NOMO-1 treated with DMSO at 0.1 percent for 48 hours (cell line): ENCODE measurements around the gene ANXA9.
A peak's percentile ranks its signal among the peaks of the same experiment; 100 is the strongest.

ENCODE experiments used
- DNase-seq: peaks from one replicate; lab custom pipeline; 2025; ENCODE audit not compliant: unreplicated experiment; lab: John Stamatoyannopoulos, UW

Gene ANXA9

GRCh38 chr1:150981805-150982712, at the start of gene ANXA9:
TSS of gene ANXA9 (plus strand) at chr1:150982292. CDS start at chr1:150983106, 814 bp downstream.
- DNase-seq = no peak

GRCh38 chr1:150944856-150945255, 37.2 kb upstream of the ANXA9 start:
- no peak for DNase-seq

- DNase-seq = no peak
These were observed 27.4 kb upstream of the ANXA9 start for GRCh38 chr1:150954708-150955107.

- DNase-seq = no peak
These were observed 26.8 kb upstream of the ANXA9 start for GRCh38 chr1:150955280-150955679.

GRCh38 chr1:150957666-150958065, 24.4 kb upstream of the ANXA9 start:
- no peak for DNase-seq

GRCh38 chr1:150960646-150961045, 21.4 kb upstream of the ANXA9 start:
- no peak for DNase-seq

GRCh38 chr1:150961756-150962155, 20.3 kb upstream of the ANXA9 start:
- DNase-seq = no peak

GRCh38 chr1:150963321-150964163, 18.6 kb upstream of the ANXA9 start:
- DNase-seq = no peak

- no peak for DNase-seq
These were observed 18.0 kb upstream of the ANXA9 start for GRCh38 chr1:150964164-150964489.

GRCh38 chr1:150965605-150966004, 16.5 kb upstream of the ANXA9 start:
- DNase-seq = no peak

GRCh38 chr1:150966011-150966410, 16.1 kb upstream of the ANXA9 start:
- DNase-seq = no peak

- DNase-seq = no peak
These were observed 14.2 kb upstream of the ANXA9 start for GRCh38 chr1:150967936-150968335.

GRCh38 chr1:150968491-150968890, 13.6 kb upstream of the ANXA9 start:
- DNase-seq = no peak

GRCh38 chr1:150969626-150970025, 12.5 kb upstream of the ANXA9 start:
- DNase-seq = no peak

GRCh38 chr1:150970808-150971582, 11.1 kb upstream of the ANXA9 start:
- DNase-seq = no peak

- DNase-seq = no peak
These were observed 10.3 kb upstream of the ANXA9 start for GRCh38 chr1:150971583-150972416.

- no peak for DNase-seq
These were observed 9.6 kb upstream of the ANXA9 start for GRCh38 chr1:150972417-150972940.

GRCh38 chr1:150973258-150973835, 8.7 kb upstream of the ANXA9 start:
- no peak for DNase-seq

GRCh38 chr1:150973836-150974579, 8.1 kb upstream of the ANXA9 start:
- DNase-seq = peak; percentile 31
